HepG2 (cell line): ENCODE results near the gene GDPGP1. TPM values are rescaled to one million over a fixed set of nuclear protein-coding genes. Genes with fewer than 3 reads are reported as not detected.
"Not testable (repeated sequence)": the region's sequence is repeated elsewhere in the genome, so short reads cannot be mapped to it uniquely, and the experiment has no call there.

Experiments
- ATAC-seq: fragments of 200-7000 bp; cut with Tn5 transposase; 3 replicates; pipeline ENCODE4 v1.9.1; 2020; ENCODE audit warnings: mild to moderate bottlenecking, moderate library complexity
- BruUV-seq: library from RNA; stranded (reverse); fragments of 400-500 nt; replicated peaks from 2 replicates; lab custom pipeline; 2021; lab: Mats Ljungman, UMichigan
- CTCF ChIA-PET: fragments of 300-600 bp; formaldehyde crosslinking; extraction: SDS; loops from one replicate; lab custom pipeline; 2021; ENCODE audit warnings: low total read pairs, inconsistent platforms, low intra/inter-chr PET ratio; lab: Yijun Ruan, JAX
- POLR2A ChIA-PET: fragments of 350-600 bp; sonication (Branson Sonifier 250); formaldehyde crosslinking; loops from one replicate; lab custom pipeline; 2020; ENCODE audit warnings: antibody characterized with exemption, inconsistent platforms; lab: Yijun Ruan, JAX
- DNase-seq: peaks from one replicate; pipeline ENCODE4 v3.0.0-alpha.2; 2015; ENCODE audit warnings: low spot score
- FAIRE-seq: peaks from 3 replicates; lab custom pipeline; 2011; peaks lifted over from hg19 to GRCh38; lab: Jason Lieb, UNC
- H2AFZ ChIP-seq: one replicate; pipeline ENCODE4 v1.6.1; 2011; ENCODE audit warnings: low read length, inconsistent platforms
- H3K27ac ChIP-seq: fragments of 300-600 bp; 3 replicates; pipeline ENCODE4 v1.8.0; 2011; ENCODE audit warnings: mixed run types, mild to moderate bottlenecking, mixed read lengths, low read length, inconsistent platforms; ENCODE audit not compliant: insufficient read depth; ENCODE audit errors: extremely low read length
- H3K27me3 ChIP-seq, 2 experiments: fragments of 200-600 bp in 1 of 2; 2 replicates in 1 of 2; 3 replicates in 1 of 2; pipeline versions ENCODE4 v1.6.0 to v1.8.0; 2011; ENCODE audit warnings: low read length in 2 of 2, mild to moderate bottlenecking in 2 of 2, moderate library complexity in 2 of 2, inconsistent platforms in 1 of 2; ENCODE audit not compliant: insufficient read depth in 2 of 2, control insufficient read depth in 1 of 2
- H3K36me3 ChIP-seq, 2 experiments: fragments of 200-600 bp in 1 of 2; replicated peaks in 1 of 2; 2 replicates in 1 of 2; 3 replicates in 1 of 2; pipeline versions ENCODE4 v1.5.1 to v1.8.0; 2011; ENCODE audit warnings: low read length in 2 of 2, inconsistent platforms in 1 of 2; ENCODE audit not compliant: insufficient read depth in 2 of 2, control insufficient read depth in 1 of 2
- H3K4me1 ChIP-seq: 2 replicates; pipeline ENCODE4 v1.5.1; 2012; ENCODE audit warnings: low read length, inconsistent platforms; ENCODE audit not compliant: insufficient read depth
- H3K4me2 ChIP-seq: 2 replicates; pipeline ENCODE4 v1.6.0; 2011; ENCODE audit warnings: low read depth, low read length, inconsistent platforms
- H3K4me3 ChIP-seq, 3 experiments: fragments of 200-600 bp in 1 of 3; sonication (generic), shearing (Covaris generic) in 1 of 3; replicated peaks in 1 of 3; 2 replicates each; pipeline ENCODE4 v1.5.1; 2011 to 2016; ENCODE audit warnings: low read length in 3 of 3, inconsistent platforms in 2 of 3, low read depth in 2 of 3, mild to moderate bottlenecking in 2 of 3, control low read depth in 1 of 3, mixed read lengths in 1 of 3; ENCODE audit not compliant: insufficient read depth in 1 of 3
- H3K79me2 ChIP-seq: one replicate; pipeline ENCODE4 v1.6.1; 2011; ENCODE audit warnings: low read length, inconsistent platforms; ENCODE audit not compliant: insufficient read depth
- H3K9ac ChIP-seq: 2 replicates; pipeline ENCODE4 v1.6.0; 2011; ENCODE audit warnings: mild to moderate bottlenecking, low read depth, low read length, inconsistent platforms; ENCODE audit not compliant: insufficient read depth
- H3K9me3 ChIP-seq: 2 replicates; pipeline ENCODE4 v1.5.1; 2012; ENCODE audit warnings: mild to moderate bottlenecking, low read length
- H4K20me1 ChIP-seq: 2 replicates; pipeline ENCODE4 v1.6.0; 2011; ENCODE audit warnings: inconsistent platforms, mild to moderate bottlenecking, low read length, moderate library complexity; ENCODE audit not compliant: insufficient read depth
- WGBS: methylation state at CpG from one replicate; pipeline ENCODE4 v1.1.6; 2017; ENCODE audit warnings: low lambda C conversion rate; 5-methylcytosine and 5-hydroxymethylcytosine counted together
- in situ Hi-C: cut with HindIII; loops from 2 replicates; pipeline ENCODE4 v1.10.0; 2017; ENCODE audit warnings: low pct_unique_long_range_greater_than_20kb; ENCODE audit not compliant: extremely low pct_ligation_motif_present
- intact Hi-C: fragments of 100-400 bp; cut with micrococcal nuclease; formaldehyde crosslinking; loops from one replicate; pipeline ENCODE4 v1.10.0; 2022; ENCODE audit not compliant: unreplicated experiment
- polyA plus RNA-seq, 8 experiments: library from polyadenylated mRNA; depleted of rRNA in 3 of 8; stranded (reverse) in 7 of 8; unstranded in 1 of 8; fragments of >200 nt; fragmentation: Illumina TruSeq in 4 of 8; extraction: Trizol in 4 of 8; gene quantifications; 2 replicates each; pipeline versions ENCODE4 v1.2.1 to v1.2.3, GENCODE V29; 2011 to 2016; ENCODE audit warnings: low read depth in 4 of 8, missing spikeins in 1 of 8, mixed read lengths in 1 of 8; ENCODE audit not compliant: insufficient read depth in 1 of 8
- total RNA-seq, 5 experiments: library from RNA; depleted of rRNA; stranded (reverse); fragments of >200 nt; fragmentation: Illumina TruSeq; extraction: Trizol; gene quantifications; 2 replicates each; pipeline ENCODE4 v1.2.3, GENCODE V29; 2016; ENCODE audit warnings: low read depth in 1 of 5
- TF ChIP-seq, protein P1 (sequence below): sonication (generic); formaldehyde crosslinking; IDR thresholded peaks from 2 replicates; pipeline ENCODE4 v1.4.0; 2020; ENCODE audit warnings: missing genetic modification reagents, mild to moderate bottlenecking, borderline replicate concordance

The GDPGP1 gene
- total and polyA plus RNA-seq, 2 of the 13 experiments (the other 11 are each of a cell fraction or from before 2014, with no cell fraction given), result 1.5 to 4.3 TPM

DNA sequence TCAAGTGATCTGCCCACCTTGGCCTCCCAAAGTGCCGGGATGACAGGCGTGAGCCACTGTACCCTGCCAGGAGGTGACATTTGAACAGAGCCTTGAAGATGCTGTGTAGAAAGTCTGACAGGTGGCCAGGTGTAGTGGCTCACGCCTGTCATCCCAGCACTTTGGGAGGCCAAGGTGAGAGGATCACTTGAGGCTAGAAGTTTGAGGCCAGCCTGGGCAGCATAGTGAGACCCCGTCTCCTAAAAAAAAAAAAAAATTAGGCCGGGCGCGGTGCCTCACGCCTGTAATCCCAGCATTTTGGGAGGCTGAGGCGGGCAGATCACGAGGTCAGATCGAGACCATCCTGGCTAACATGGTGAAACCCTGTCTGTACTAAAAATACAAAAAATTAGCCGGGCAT is 44.5 kb downstream of the GDPGP1 start:
- H2AFZ ChIP-seq, H3K27me3 ChIP-seq, H3K4me2 ChIP-seq, FAIRE-seq, H3K9me3 ChIP-seq, H3K36me3 ChIP-seq, BruUV-seq, H3K9ac ChIP-seq, DNase-seq, H4K20me1 ChIP-seq, intact Hi-C loops, H3K27ac ChIP-seq, H3K79me2 ChIP-seq, H3K4me3 ChIP-seq, in situ Hi-C loops, CTCF ChIA-PET, POLR2A ChIA-PET, ATAC-seq: not testable (repeated sequence)
- peaks cover 24% of the 10 kb centered on the region for H3K4me1 ChIP-seq
- WGBS, result 97% methylated on average over 11 of the region's 12 CpGs

DNA sequence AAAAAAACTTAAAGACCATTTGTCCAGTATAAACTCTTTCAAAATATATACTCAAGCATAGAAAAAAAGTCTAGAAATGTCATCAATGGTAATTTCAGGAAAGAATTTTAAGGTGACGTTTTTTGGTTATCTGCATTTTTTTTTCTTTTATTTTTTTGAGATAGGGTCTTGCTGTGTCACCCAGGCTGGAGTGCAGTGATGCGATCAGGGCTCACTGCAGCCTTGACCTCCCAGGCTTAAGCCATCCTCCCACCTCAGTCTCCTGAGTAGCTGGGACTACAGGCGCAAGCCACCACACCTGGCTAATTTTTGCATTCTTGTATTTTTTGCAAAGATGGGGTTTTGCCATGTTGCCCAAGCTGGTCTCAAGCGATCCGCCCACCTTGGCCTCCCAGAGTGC is 46.7 kb downstream of the GDPGP1 start:
- intact Hi-C loops, in situ Hi-C loops, H3K4me3 ChIP-seq, FAIRE-seq, ATAC-seq, H4K20me1 ChIP-seq, H3K4me2 ChIP-seq, CTCF ChIA-PET, H3K27ac ChIP-seq, H3K9me3 ChIP-seq, H3K9ac ChIP-seq, H3K27me3 ChIP-seq, H3K36me3 ChIP-seq, H2AFZ ChIP-seq, H3K79me2 ChIP-seq, BruUV-seq, DNase-seq: not testable (repeated sequence)
- POLR2A ChIA-PET, result interaction anchor here (0.9 kb wide), 1 partner anchor 15 kb away, joined by 4 read pairs; the partner anchor contains the start of gene NGRN
- WGBS, result 62% methylated on average over 5 of the region's 5 CpGs
- peaks cover 24% of the 10 kb centered on the region for H3K4me1 ChIP-seq

DNA sequence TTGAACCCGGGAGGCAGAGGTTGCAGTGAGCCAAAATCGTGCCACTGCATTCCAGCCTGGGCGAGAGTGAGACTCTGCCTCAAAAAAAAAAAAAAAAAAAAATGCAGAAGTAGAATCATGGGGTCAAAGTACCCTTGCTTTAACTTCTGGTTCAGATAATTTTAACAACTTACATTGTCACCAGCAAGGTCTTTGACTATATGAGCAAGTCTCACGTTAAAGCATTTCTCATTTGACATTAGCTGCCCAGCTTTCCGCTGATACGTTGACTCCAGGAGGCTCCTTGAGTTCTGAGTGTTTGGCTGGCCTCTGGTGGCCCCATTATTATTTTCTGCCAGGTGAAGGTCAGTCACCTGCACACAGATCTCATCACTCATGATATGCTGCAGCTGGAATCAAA is 47.6 kb downstream of the GDPGP1 start:
- TF ChIP-seq, protein P1, sequence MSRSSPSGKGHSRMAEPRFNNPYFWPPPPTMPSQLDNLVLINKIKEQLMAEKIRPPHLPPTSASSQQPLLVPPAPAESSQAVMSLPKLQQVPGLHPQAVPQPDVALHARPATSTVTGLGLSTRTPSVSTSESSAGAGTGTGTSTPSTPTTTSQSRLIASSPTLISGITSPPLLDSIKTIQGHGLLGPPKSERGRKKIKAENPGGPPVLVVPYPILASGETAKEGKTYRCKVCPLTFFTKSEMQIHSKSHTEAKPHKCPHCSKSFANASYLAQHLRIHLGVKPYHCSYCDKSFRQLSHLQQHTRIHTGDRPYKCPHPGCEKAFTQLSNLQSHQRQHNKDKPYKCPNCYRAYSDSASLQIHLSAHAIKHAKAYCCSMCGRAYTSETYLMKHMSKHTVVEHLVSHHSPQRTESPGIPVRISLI, result 0 out of 2 replicates have a peak, but pooled peaks have one; percentile 60
- H3K4me3 ChIP-seq, H3K79me2 ChIP-seq, POLR2A ChIA-PET, H3K27me3 ChIP-seq, H3K27ac ChIP-seq, H3K9me3 ChIP-seq, H4K20me1 ChIP-seq, ATAC-seq, CTCF ChIA-PET, DNase-seq, BruUV-seq, in situ Hi-C loops, H3K36me3 ChIP-seq, intact Hi-C loops, H3K9ac ChIP-seq: not testable (repeated sequence)
- peak; percentile 21 for FAIRE-seq
- Histone ChIP-seq H2AFZ (peak overlapping the region; percentile 54), H3K4me2 (peak overlapping the region; percentile 53), H3K4me1 (peaks cover 24% of the 10 kb centered on the region)
- WGBS, result 5% methylated on average over 6 of the region's 6 CpGs
